Hepatocyte (in vitro differentiated cells): ENCODE measurements around the gene VAMP4. TPM values are rescaled to one million over a fixed set of nuclear protein-coding genes. Genes with fewer than 3 reads are reported as not detected.
"Not testable (repeated sequence)": the region's sequence is repeated elsewhere in the genome, so short reads cannot be mapped to it uniquely, and the experiment has no call there.

Experiments
- DNase-seq: peaks from one replicate; pipeline ENCODE4 v3.0.0-alpha.2; 2016; ENCODE audit warnings: low spot score
- H2AFZ ChIP-seq: fragments of 200-600 bp; sonication (generic); 2 replicates; pipeline ENCODE4 v1.6.0; 2016; ENCODE audit warnings: antibody characterized with exemption, mild to moderate bottlenecking
- H3K27ac ChIP-seq: fragments of 200-600 bp; sonication (generic); 2 replicates; pipeline ENCODE4 v1.5.1; 2016; ENCODE audit warnings: mild to moderate bottlenecking
- H3K27me3 ChIP-seq: fragments of 200-600 bp; sonication (generic); 2 replicates; pipeline ENCODE4 v1.6.1; 2016
- H3K36me3 ChIP-seq: fragments of 200-600 bp; sonication (generic); replicated peaks from 2 replicates; pipeline ENCODE4 v1.5.1; 2016; ENCODE audit warnings: low read depth; ENCODE audit not compliant: insufficient read depth
- H3K4me1 ChIP-seq: fragments of 200-600 bp; sonication (generic); 2 replicates; pipeline ENCODE4 v1.5.1; 2016; ENCODE audit warnings: mild to moderate bottlenecking, moderate library complexity; ENCODE audit not compliant: insufficient read depth
- H3K4me2 ChIP-seq: fragments of 200-600 bp; sonication (generic); 2 replicates; pipeline ENCODE4 v1.6.0; 2016
- H3K4me3 ChIP-seq: fragments of 200-600 bp; sonication (generic); 2 replicates; pipeline ENCODE4 v1.5.1; 2016; ENCODE audit warnings: mild to moderate bottlenecking
- H3K79me2 ChIP-seq: fragments of 200-600 bp; sonication (generic); 2 replicates; pipeline ENCODE4 v1.6.0; 2017; ENCODE audit warnings: mild to moderate bottlenecking
- H3K9me2 ChIP-seq: fragments of 200-600 bp; sonication (generic); replicated peaks from 2 replicates; pipeline ENCODE4 v1.6.0; 2017; ENCODE audit warnings: mild to moderate bottlenecking; ENCODE audit not compliant: insufficient read depth
- H3K9me3 ChIP-seq: fragments of 200-600 bp; sonication (generic); 2 replicates; pipeline ENCODE4 v1.5.1; 2016; ENCODE audit warnings: low read depth, mild to moderate bottlenecking
- H4K20me1 ChIP-seq: fragments of 200-600 bp; sonication (generic); 2 replicates; pipeline ENCODE4 v1.6.0; 2016; ENCODE audit warnings: mild to moderate bottlenecking; ENCODE audit not compliant: insufficient read depth, poor library complexity, severe bottlenecking
- EZH2 ChIP-seq: fragments of 200-600 bp; sonication (generic); IDR thresholded peaks from 2 replicates; pipeline ENCODE4 v1.6.1; 2016; ENCODE audit warnings: antibody characterized with exemption, mild to moderate bottlenecking, borderline replicate concordance
- EZH2phosphoT487 ChIP-seq: fragments of 200-600 bp; sonication (generic); IDR thresholded peaks from one replicate; pipeline ENCODE4 v1.6.1; 2018; ENCODE audit warnings: antibody characterized with exemption, mild to moderate bottlenecking, low read depth, moderate library complexity; ENCODE audit not compliant: unreplicated experiment, severe bottlenecking
- WGBS: methylation state at CpG from one replicate; pipeline ENCODE4 v1.1.6; 2016; ENCODE audit warnings: low lambda C conversion rate; ENCODE audit errors: missing lambda C conversion rate; 5-methylcytosine and 5-hydroxymethylcytosine counted together
- polyA plus RNA-seq: library from polyadenylated mRNA; unstranded; fragments of >200 nt; fragmentation: Nextera tagmentation; extraction: Ambion mirVana; gene quantifications from 2 replicates; pipeline ENCODE4 v1.2.1, GENCODE V29; 2016
- total RNA-seq: library from RNA; depleted of rRNA; stranded (reverse); fragments of >200 nt; gene quantifications from 2 replicates; pipeline ENCODE4 v1.2.3, GENCODE V29; 2014
- TF ChIP-seq, protein P1 (sequence below): fragments of 200-600 bp; sonication (generic); IDR thresholded peaks from 2 replicates; pipeline ENCODE4 v1.5.1; 2016; ENCODE audit warnings: antibody characterized with exemption, mild to moderate bottlenecking; ENCODE audit not compliant: poor library complexity

The VAMP4 gene
- total and polyA plus RNA-seq, 2 experiments from 2014 or later = 8.9 to 9.5 TPM

GRCh38 chr1:171699531-171699930 is 42.3 kb downstream of the VAMP4 start:
- Histone ChIP-seq H3K9me3 (no peaks in the 10 kb centered on the region), H3K79me2 (no peaks in the 10 kb centered on the region), H2AFZ (no peak overlapping the region), H3K4me2 (no peak overlapping the region), H3K4me3 (no peak overlapping the region), H3K9me2 (no peaks in the 10 kb centered on the region), H3K27me3 (no peaks in the 10 kb centered on the region), H3K36me3 (no peaks in the 10 kb centered on the region), H4K20me1 (no peaks in the 10 kb centered on the region), H3K27ac (no peak overlapping the region), H3K4me1 (no peaks in the 10 kb centered on the region)
- WGBS = 98% methylated on average over 2 of the region's 2 CpGs
- TF ChIP-seq, protein P1, sequence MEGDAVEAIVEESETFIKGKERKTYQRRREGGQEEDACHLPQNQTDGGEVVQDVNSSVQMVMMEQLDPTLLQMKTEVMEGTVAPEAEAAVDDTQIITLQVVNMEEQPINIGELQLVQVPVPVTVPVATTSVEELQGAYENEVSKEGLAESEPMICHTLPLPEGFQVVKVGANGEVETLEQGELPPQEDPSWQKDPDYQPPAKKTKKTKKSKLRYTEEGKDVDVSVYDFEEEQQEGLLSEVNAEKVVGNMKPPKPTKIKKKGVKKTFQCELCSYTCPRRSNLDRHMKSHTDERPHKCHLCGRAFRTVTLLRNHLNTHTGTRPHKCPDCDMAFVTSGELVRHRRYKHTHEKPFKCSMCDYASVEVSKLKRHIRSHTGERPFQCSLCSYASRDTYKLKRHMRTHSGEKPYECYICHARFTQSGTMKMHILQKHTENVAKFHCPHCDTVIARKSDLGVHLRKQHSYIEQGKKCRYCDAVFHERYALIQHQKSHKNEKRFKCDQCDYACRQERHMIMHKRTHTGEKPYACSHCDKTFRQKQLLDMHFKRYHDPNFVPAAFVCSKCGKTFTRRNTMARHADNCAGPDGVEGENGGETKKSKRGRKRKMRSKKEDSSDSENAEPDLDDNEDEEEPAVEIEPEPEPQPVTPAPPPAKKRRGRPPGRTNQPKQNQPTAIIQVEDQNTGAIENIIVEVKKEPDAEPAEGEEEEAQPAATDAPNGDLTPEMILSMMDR = no peak
- TF ChIP-seq EZH2phosphoT487 (no peak), EZH2 (no peak)
- DNase-seq = no peak

DNA sequence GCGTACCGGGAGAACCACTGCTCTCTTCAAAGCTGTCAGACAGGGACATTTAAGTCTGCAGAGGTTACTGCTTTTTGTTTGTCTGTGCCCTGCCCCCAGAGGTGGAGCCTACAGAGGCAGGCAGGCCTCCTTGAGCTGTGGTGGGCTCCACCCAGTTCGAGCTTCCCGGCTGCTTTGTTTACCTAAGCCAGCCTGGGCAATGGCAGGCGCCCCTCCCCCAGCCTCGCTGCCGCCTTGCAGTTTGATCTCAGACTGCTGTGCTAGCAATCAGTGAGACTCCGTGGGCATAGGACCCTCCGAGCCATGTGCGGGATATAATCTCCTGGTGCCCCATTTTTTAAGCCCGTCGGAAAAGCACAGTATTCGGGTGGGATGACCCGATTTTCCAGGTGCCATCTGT is 46.1 kb downstream of the VAMP4 start:
- not testable (repeated sequence) for DNase-seq, H3K4me3 ChIP-seq, H3K4me2 ChIP-seq, H3K4me1 ChIP-seq, H4K20me1 ChIP-seq, H3K27me3 ChIP-seq, H3K79me2 ChIP-seq, H3K9me3 ChIP-seq, H3K27ac ChIP-seq, H3K36me3 ChIP-seq, H2AFZ ChIP-seq, H3K9me2 ChIP-seq
- 74% methylated on average over 12 of the region's 14 CpGs for WGBS

DNA sequence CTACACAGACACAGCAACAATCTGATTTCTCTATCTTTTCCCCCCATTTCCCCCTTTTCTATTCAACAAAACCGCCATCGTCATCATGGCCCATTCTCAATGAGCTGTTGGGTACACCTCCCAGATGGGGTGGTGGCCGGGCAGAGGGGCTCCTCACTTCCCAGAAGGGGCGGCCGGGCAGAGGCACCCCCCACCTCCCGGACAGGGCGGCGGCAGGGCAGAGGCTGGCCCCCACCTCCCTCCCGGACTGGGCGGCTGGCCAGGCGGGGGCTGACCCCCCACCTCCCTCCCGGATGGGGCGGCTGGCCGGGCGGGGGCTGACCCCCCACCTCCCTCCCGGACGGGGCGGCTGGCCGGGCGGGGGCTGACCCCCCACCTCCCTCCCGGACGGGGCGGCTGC is 48.3 kb downstream of the VAMP4 start:
- not testable (repeated sequence) for DNase-seq, H3K4me2 ChIP-seq, H3K9me3 ChIP-seq, H3K27ac ChIP-seq, H4K20me1 ChIP-seq, H3K79me2 ChIP-seq, H3K9me2 ChIP-seq, H3K27me3 ChIP-seq, H3K4me1 ChIP-seq, H2AFZ ChIP-seq, H3K36me3 ChIP-seq, H3K4me3 ChIP-seq
- 96% methylated on average over 10 of the region's 23 CpGs for WGBS

- DNase-seq = no peak
- TF ChIP-seq EZH2 (no peak), EZH2phosphoT487 (no peak)
- TF ChIP-seq, protein P1 = no peak
- 89% methylated on average over 8 of the region's 8 CpGs for WGBS
- H3K9me2 ChIP-seq = no peaks in the 10 kb centered on the region
- H3K9me3 ChIP-seq = no peaks in the 10 kb centered on the region
- H3K36me3 ChIP-seq = no peaks in the 10 kb centered on the region
- H3K27ac ChIP-seq = no peak overlapping the region
- H3K79me2 ChIP-seq = no peaks in the 10 kb centered on the region
- H3K27me3 ChIP-seq = no peaks in the 10 kb centered on the region
- H4K20me1 ChIP-seq = no peaks in the 10 kb centered on the region
- H3K4me1 ChIP-seq = no peaks in the 10 kb centered on the region
- no peak overlapping the region for H2AFZ ChIP-seq
- no peak overlapping the region for H3K4me2 ChIP-seq
- no peak overlapping the region for H3K4me3 ChIP-seq
Measured at GRCh38 chr1:171683870-171684269, 58.0 kb downstream of the VAMP4 start.

GRCh38 chr1:171680339-171680738 is 61.5 kb downstream of the VAMP4 start:
- H3K79me2 ChIP-seq = no peaks in the 10 kb centered on the region
- H3K9me2 ChIP-seq = no peaks in the 10 kb centered on the region
- TF ChIP-seq EZH2 (no peak), EZH2phosphoT487 (no peak)
- TF ChIP-seq, protein P1 = no peak
- no peak overlapping the region for H3K4me2 ChIP-seq
- H3K9me3 ChIP-seq = no peaks in the 10 kb centered on the region
- H3K4me1 ChIP-seq = no peaks in the 10 kb centered on the region
- no peak overlapping the region for H3K4me3 ChIP-seq
- 90% methylated on average over 3 of the region's 3 CpGs for WGBS
- H3K27me3 ChIP-seq = no peaks in the 10 kb centered on the region
- no peak overlapping the region for H2AFZ ChIP-seq
- no peak for DNase-seq
- H3K36me3 ChIP-seq = no peaks in the 10 kb centered on the region
- H4K20me1 ChIP-seq = no peaks in the 10 kb centered on the region
- H3K27ac ChIP-seq = no peak overlapping the region
